ENCODE data around the gene INAVA.

DNA sequence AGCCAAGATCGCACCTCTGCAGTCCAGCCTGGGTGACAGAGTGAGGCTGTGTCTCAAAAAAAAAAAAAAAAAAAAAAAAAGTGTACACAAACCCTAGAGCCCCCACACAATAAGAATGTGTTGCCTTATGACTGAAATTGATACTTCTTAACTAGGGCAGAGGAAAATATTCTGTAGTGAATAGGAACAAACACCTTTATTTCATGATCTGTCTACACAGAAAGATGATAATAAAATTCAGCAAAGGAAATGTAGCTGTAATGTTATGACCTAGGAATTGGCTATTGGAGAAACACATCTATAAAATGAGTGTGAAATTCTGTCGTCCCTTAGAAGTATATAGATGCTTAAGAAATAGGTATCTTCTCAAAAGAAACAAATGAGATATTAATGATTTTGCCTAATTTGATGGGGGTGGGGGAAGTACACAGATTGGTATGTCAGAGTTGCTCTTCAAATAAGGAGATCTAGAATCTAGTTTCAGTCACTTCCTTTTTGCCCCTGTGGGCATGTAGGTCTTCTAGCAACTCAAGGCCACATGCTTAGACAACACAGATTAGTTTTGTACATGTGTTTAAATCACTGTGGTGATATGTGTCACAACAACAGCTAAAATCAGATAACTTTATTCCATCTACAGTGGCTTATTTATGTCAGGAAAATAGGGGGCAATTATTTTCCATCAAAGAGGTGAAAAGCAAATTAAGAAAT is 32.6 kb upstream of the INAVA start:
- TF ChIP-seq, protein P1, sequence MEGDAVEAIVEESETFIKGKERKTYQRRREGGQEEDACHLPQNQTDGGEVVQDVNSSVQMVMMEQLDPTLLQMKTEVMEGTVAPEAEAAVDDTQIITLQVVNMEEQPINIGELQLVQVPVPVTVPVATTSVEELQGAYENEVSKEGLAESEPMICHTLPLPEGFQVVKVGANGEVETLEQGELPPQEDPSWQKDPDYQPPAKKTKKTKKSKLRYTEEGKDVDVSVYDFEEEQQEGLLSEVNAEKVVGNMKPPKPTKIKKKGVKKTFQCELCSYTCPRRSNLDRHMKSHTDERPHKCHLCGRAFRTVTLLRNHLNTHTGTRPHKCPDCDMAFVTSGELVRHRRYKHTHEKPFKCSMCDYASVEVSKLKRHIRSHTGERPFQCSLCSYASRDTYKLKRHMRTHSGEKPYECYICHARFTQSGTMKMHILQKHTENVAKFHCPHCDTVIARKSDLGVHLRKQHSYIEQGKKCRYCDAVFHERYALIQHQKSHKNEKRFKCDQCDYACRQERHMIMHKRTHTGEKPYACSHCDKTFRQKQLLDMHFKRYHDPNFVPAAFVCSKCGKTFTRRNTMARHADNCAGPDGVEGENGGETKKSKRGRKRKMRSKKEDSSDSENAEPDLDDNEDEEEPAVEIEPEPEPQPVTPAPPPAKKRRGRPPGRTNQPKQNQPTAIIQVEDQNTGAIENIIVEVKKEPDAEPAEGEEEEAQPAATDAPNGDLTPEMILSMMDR (IDR thresholded peaks at IDR 0.05; ENCODE audit: low read length): no peak
- no peak for TF ChIP-seq EZH2phosphoT487 (IDR thresholded peaks at IDR 0.05; ENCODE audit: low read length)

Measured in MM.1S (cell line).